H1 (cell line): Measurements from ENCODE around the gene ENO4. TPM values are rescaled to one million over a fixed set of nuclear protein-coding genes. Genes with fewer than 3 reads are reported as not detected.

Source experiments
- ATF3 ChIP-seq: IDR thresholded peaks from 2 replicates; pipeline ENCODE4 v1.6.1; 2011; ENCODE audit warnings: low read depth, mild to moderate bottlenecking, low read length; ENCODE audit not compliant: insufficient read depth
- CHD7 ChIP-seq: fragments of 300-600 bp; sonication (generic); IDR thresholded peaks from 2 replicates; pipeline ENCODE4 v1.7.1; 2012; ENCODE audit warnings: low read length, moderate library complexity, mild to moderate bottlenecking, inconsistent platforms; ENCODE audit not compliant: insufficient replicate concordance
- MAFK ChIP-seq: IDR thresholded peaks from 2 replicates; pipeline ENCODE4 v1.6.1; 2012; ENCODE audit warnings: low read depth, mild to moderate bottlenecking, improper control_type of control experiment, low read length
- RBBP5 ChIP-seq: IDR thresholded peaks from 2 replicates; pipeline ENCODE4 v1.7.1; 2012; ENCODE audit warnings: low read depth, mild to moderate bottlenecking, inconsistent platforms, low read length, moderate library complexity, borderline replicate concordance
- polyA plus RNA-seq, 7 experiments: library from polyadenylated mRNA; depleted of rRNA in 3 of 7; stranded (reverse) in 5 of 7; unstranded in 2 of 7; fragments of >200 nt in 5 of 7; fragments of 200-250 nt in 2 of 7; gene quantifications; 1 replicate in 5 of 7; 2 replicates in 1 of 7; 4 replicates in 1 of 7; pipeline versions ENCODE4 v1.2.1 to v1.2.3, GENCODE V29; 2011 to 2013; ENCODE audit warnings: missing spikeins in 2 of 7, mixed read lengths in 2 of 7
- total RNA-seq: library from RNA; stranded (reverse); fragmentation: NEBNext Ultra II Directional; extraction: Animal tissue kit (Norgen Biotek cat#: 25700); gene quantifications from 2 replicates; pipeline ENCODE4 v1.2.1, GENCODE V29; 2021

Gene ENO4
- total and polyA plus RNA-seq, 2 of the 8 experiments (the other 6 are each of a cell fraction or from before 2014, with no cell fraction given): 0.77 TPM; not detected in 1

- TF ChIP-seq CHD7: no peak
- no peak for TF ChIP-seq MAFK
- no peak for TF ChIP-seq RBBP5
- TF ChIP-seq ATF3: no peak
These were observed 18.9 kb downstream of the ENO4 start (continued) for GRCh38 chr10:116868198-116868676.
